GM12891 (cell line): ENCODE measurements around the gene NUSAP1.

Source experiments
- DNase-seq: peaks from one replicate; pipeline ENCODE4 v3.0.0; 2011; ENCODE audit warnings: low spot score; ENCODE audit not compliant: insufficient read length
- FAIRE-seq: peaks from 2 replicates; lab custom pipeline; 2011; peaks lifted over from hg19 to GRCh38; lab: Jason Lieb, UNC
- PAX5 ChIP-seq: IDR thresholded peaks from 2 replicates; pipeline ENCODE4 v1.6.1; 2011; ENCODE audit warnings: low read length, moderate library complexity, mild to moderate bottlenecking; ENCODE audit not compliant: insufficient read depth, severe bottlenecking
- POLR2A ChIP-seq: IDR thresholded peaks from 2 replicates; pipeline ENCODE4 v1.6.1; 2011; ENCODE audit warnings: low read depth, low read length, control low read depth
- SPI1 ChIP-seq: IDR thresholded peaks from 2 replicates; pipeline ENCODE4 v1.6.1; 2011; ENCODE audit warnings: low read depth, low read length, control low read depth

NUSAP1 gene

DNA sequence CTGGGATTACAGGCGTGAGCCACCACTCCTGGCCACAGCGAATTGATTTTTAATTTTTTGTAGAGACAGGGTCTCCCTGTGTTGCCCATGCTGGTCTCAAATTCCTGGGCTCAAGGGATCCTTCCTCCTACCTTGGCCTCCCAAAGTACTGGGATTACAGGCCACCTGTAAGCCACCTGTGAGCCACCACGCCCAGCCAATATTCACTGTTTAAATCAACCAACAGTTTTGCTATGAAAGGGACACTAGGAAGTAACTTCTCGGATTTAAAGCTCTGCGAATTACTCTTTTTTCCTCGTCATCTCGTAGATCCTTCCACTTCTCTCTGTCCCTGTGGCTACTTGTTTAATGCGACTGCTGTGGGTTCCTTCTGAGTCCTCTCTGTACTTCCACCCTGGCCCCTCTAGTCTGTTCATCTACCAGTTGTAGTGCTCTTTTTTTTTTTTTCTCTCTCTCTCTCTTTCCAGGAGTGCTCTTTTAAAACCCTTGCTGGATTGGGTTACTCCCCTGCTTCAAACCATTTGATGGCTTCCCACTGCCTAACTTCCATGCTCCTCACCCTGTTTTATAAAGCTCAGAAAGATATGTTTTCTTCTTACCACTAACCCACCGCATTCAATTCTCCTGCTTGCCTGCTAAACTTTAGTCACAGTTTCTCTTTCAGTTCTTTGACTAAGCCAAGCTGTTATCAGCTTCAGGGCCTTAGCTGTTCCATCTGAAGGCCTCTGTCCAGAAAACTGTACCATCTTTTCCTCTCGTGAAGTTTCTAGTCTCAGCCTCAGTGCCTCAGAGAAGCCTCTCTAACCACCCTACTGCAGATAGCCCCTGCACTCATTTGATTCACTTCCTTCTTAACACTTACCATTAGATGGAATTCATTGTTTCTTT, 96.6 kb downstream of the NUSAP1 start:
- DNase-seq (peak; percentile 34), FAIRE-seq (peak; percentile 9)
- TF ChIP-seq SPI1, result peak; percentile 18; the same call in 1 of the 2 replicates
- TF ChIP-seq POLR2A, result no peak
- TF ChIP-seq PAX5, result no peak
